Muscle of arm (tissue), 12 donors: ENCODE measurements around the gene VENTX. TPM values are rescaled to one million over a fixed set of nuclear protein-coding genes. Genes with fewer than 3 reads are reported as not detected.

Experiments
- DNase-seq: peaks from one replicate; pipeline ENCODE4 v3.0.0-alpha.2; 2013
- polyA plus RNA-seq, 12 donors: library from polyadenylated mRNA; unstranded; fragments of 120-200 nt; gene quantifications; one replicate each; pipeline ENCODE4 v1.2.1, GENCODE V29; 2013; ENCODE audit not compliant: insufficient read length in 12 of 12

Gene VENTX
- polyA plus RNA-seq, 12 donors: 0.15 to 0.43 (median 0.19) TPM; not detected in 2

GRCh38 chr10:133283931-133284330 is 46.3 kb downstream of the VENTX start:
- no peak for DNase-seq

- no peak for DNase-seq
Observed at GRCh38 chr10:133285217-133285616, 47.6 kb downstream of the VENTX start.

GRCh38 chr10:133286366-133286765 is 48.7 kb downstream of the VENTX start:
- no peak for DNase-seq

- no peak for DNase-seq
Observed at GRCh38 chr10:133287832-133288500, 50.3 kb downstream of the VENTX start.

GRCh38 chr10:133289761-133290160 is 52.1 kb downstream of the VENTX start:
- no peak for DNase-seq

Other genes with a start within 250 kb of the VENTX start
- gene ADGRA1, start 149.9 kb upstream of the VENTX start, polyA plus RNA-seq: 1 to 10 TPM in 11 of 12 donors, not detected in 1; 1.4 to 5.0 (median 2.6) TPM
- 10 to 100 TPM in 1 of 12 donors, 1 to 10 TPM in 10, not detected in 1; 1.8 to 10.1 (median 5.3) TPM for gene KNDC1, start 77.6 kb upstream of the VENTX start, polyA plus RNA-seq
- not detected for gene UTF1, start 7.6 kb upstream of the VENTX start, polyA plus RNA-seq
- gene ADAM8, start 39.0 kb downstream of the VENTX start, polyA plus RNA-seq: 1 to 10 TPM in 9 of 12 donors, under 1 TPM in 1, not detected in 2; 0.85 to 5.7 (median 1.5) TPM
- 10 to 100 TPM in 11 of 12 donors, not detected in 1; 29.5 to 47.3 (median 37.7) TPM for gene TUBGCP2, start 71.0 kb downstream of the VENTX start, polyA plus RNA-seq
- 10 to 100 TPM in 11 of 12 donors, not detected in 1; 26.1 to 39.7 (median 32.2) TPM for gene ZNF511, start 71.1 kb downstream of the VENTX start, polyA plus RNA-seq
- gene CALY, start 99.0 kb downstream of the VENTX start, polyA plus RNA-seq: under 1 TPM in 1 of 12 donors, not detected in 11; 0.41 TPM
- gene PRAP1, start 109.5 kb downstream of the VENTX start, polyA plus RNA-seq: 10 to 100 TPM in 1 of 12 donors, under 1 TPM in 5, not detected in 6; 0.12 to 24.5 (median 0.43) TPM
- gene FUOM, start 120.2 kb downstream of the VENTX start, polyA plus RNA-seq: 1 to 10 TPM in 10 of 12 donors, not detected in 2; 3.7 to 7.6 (median 4.7) TPM
- 100 to 1,000 TPM in 9 of 12 donors, 10 to 100 TPM in 2, not detected in 1; 62.5 to 133 (median 117) TPM for gene ECHS1, start 135.5 kb downstream of the VENTX start, polyA plus RNA-seq
- 1 to 10 TPM in 10 of 12 donors, not detected in 2; 2.5 to 4.5 (median 3.6) TPM for gene PAOX, start 141.4 kb downstream of the VENTX start, polyA plus RNA-seq
- 10 to 100 TPM in 11 of 12 donors, not detected in 1; 29.2 to 54.2 (median 40.3) TPM for gene MTG1, start 156.3 kb downstream of the VENTX start, polyA plus RNA-seq
- gene SPRN, start 186.8 kb downstream of the VENTX start, polyA plus RNA-seq: 1 to 10 TPM in 11 of 12 donors, not detected in 1; 2.6 to 4.6 (median 3.6) TPM
- 1 to 10 TPM in 5 of 12 donors, under 1 TPM in 5, not detected in 2; 0.58 to 1.7 (median 1.0) TPM for gene SCART1, start 216.1 kb downstream of the VENTX start, polyA plus RNA-seq